HepG2 (cell line): Measurements from ENCODE around the gene SCGB3A1. TPM values are rescaled to one million over a fixed set of nuclear protein-coding genes. Genes with fewer than 3 reads are reported as not detected.

ENCODE experiments used
- ATAC-seq: fragments of 200-7000 bp; cut with Tn5 transposase; 3 replicates; pipeline ENCODE4 v1.9.1; 2020; ENCODE audit warnings: mild to moderate bottlenecking, moderate library complexity
- BruUV-seq: library from RNA; stranded (reverse); fragments of 400-500 nt; replicated peaks from 2 replicates; lab custom pipeline; 2021; lab: Mats Ljungman, UMichigan
- CTCF ChIA-PET: fragments of 300-600 bp; formaldehyde crosslinking; extraction: SDS; loops from one replicate; lab custom pipeline; 2021; ENCODE audit warnings: low total read pairs, inconsistent platforms, low intra/inter-chr PET ratio; lab: Yijun Ruan, JAX
- POLR2A ChIA-PET: fragments of 350-600 bp; sonication (Branson Sonifier 250); formaldehyde crosslinking; loops from one replicate; lab custom pipeline; 2020; ENCODE audit warnings: antibody characterized with exemption, inconsistent platforms; lab: Yijun Ruan, JAX
- DNase-seq: peaks from one replicate; pipeline ENCODE4 v3.0.0-alpha.2; 2015; ENCODE audit warnings: low spot score
- FAIRE-seq: peaks from 3 replicates; lab custom pipeline; 2011; peaks lifted over from hg19 to GRCh38; lab: Jason Lieb, UNC
- H2AFZ ChIP-seq: one replicate; pipeline ENCODE4 v1.6.1; 2011; ENCODE audit warnings: low read length, inconsistent platforms
- H3K27ac ChIP-seq: fragments of 300-600 bp; 3 replicates; pipeline ENCODE4 v1.8.0; 2011; ENCODE audit warnings: mixed run types, mild to moderate bottlenecking, mixed read lengths, low read length, inconsistent platforms; ENCODE audit not compliant: insufficient read depth; ENCODE audit errors: extremely low read length
- H3K27me3 ChIP-seq, 2 experiments: fragments of 200-600 bp in 1 of 2; 2 replicates in 1 of 2; 3 replicates in 1 of 2; pipeline versions ENCODE4 v1.6.0 to v1.8.0; 2011; ENCODE audit warnings: low read length in 2 of 2, mild to moderate bottlenecking in 2 of 2, moderate library complexity in 2 of 2, inconsistent platforms in 1 of 2; ENCODE audit not compliant: insufficient read depth in 2 of 2, control insufficient read depth in 1 of 2
- H3K36me3 ChIP-seq, 2 experiments: fragments of 200-600 bp in 1 of 2; replicated peaks in 1 of 2; 2 replicates in 1 of 2; 3 replicates in 1 of 2; pipeline versions ENCODE4 v1.5.1 to v1.8.0; 2011; ENCODE audit warnings: low read length in 2 of 2, inconsistent platforms in 1 of 2; ENCODE audit not compliant: insufficient read depth in 2 of 2, control insufficient read depth in 1 of 2
- H3K4me1 ChIP-seq: 2 replicates; pipeline ENCODE4 v1.5.1; 2012; ENCODE audit warnings: low read length, inconsistent platforms; ENCODE audit not compliant: insufficient read depth
- H3K4me2 ChIP-seq: 2 replicates; pipeline ENCODE4 v1.6.0; 2011; ENCODE audit warnings: low read depth, low read length, inconsistent platforms
- H3K4me3 ChIP-seq, 3 experiments: fragments of 200-600 bp in 1 of 3; sonication (generic), shearing (Covaris generic) in 1 of 3; replicated peaks in 1 of 3; 2 replicates each; pipeline ENCODE4 v1.5.1; 2011 to 2016; ENCODE audit warnings: low read length in 3 of 3, inconsistent platforms in 2 of 3, low read depth in 2 of 3, mild to moderate bottlenecking in 2 of 3, control low read depth in 1 of 3, mixed read lengths in 1 of 3; ENCODE audit not compliant: insufficient read depth in 1 of 3
- H3K79me2 ChIP-seq: one replicate; pipeline ENCODE4 v1.6.1; 2011; ENCODE audit warnings: low read length, inconsistent platforms; ENCODE audit not compliant: insufficient read depth
- H3K9ac ChIP-seq: 2 replicates; pipeline ENCODE4 v1.6.0; 2011; ENCODE audit warnings: mild to moderate bottlenecking, low read depth, low read length, inconsistent platforms; ENCODE audit not compliant: insufficient read depth
- H3K9me3 ChIP-seq: 2 replicates; pipeline ENCODE4 v1.5.1; 2012; ENCODE audit warnings: mild to moderate bottlenecking, low read length
- H4K20me1 ChIP-seq: 2 replicates; pipeline ENCODE4 v1.6.0; 2011; ENCODE audit warnings: inconsistent platforms, mild to moderate bottlenecking, low read length, moderate library complexity; ENCODE audit not compliant: insufficient read depth
- CENPX ChIP-seq: sonication (generic); formaldehyde crosslinking; IDR thresholded peaks from 2 replicates; pipeline ENCODE4 v1.9.0; 2021; ENCODE audit warnings: mild to moderate bottlenecking, missing genetic modification reagents, moderate library complexity
- CHD4 ChIP-seq: fragments of 200-600 bp; sonication (generic); IDR thresholded peaks from 2 replicates; pipeline ENCODE4 v1.7.0; 2017; ENCODE audit warnings: mild to moderate bottlenecking, low read length, borderline replicate concordance
- E2F5 ChIP-seq: sonication (generic); formaldehyde crosslinking; conservative IDR thresholded peaks from 2 replicates; pipeline ENCODE4 v1.4.0; 2020; ENCODE audit warnings: missing genetic modification reagents
- ISX ChIP-seq: sonication (generic); formaldehyde crosslinking; conservative IDR thresholded peaks from 2 replicates; pipeline ENCODE4 v1.5.0; 2020; ENCODE audit warnings: missing genetic modification reagents
- JARID2 ChIP-seq: sonication (generic); formaldehyde crosslinking; IDR thresholded peaks from 2 replicates; pipeline ENCODE4 v1.8.1; 2023; ENCODE audit warnings: missing genetic modification reagents, inconsistent platforms; ENCODE audit not compliant: insufficient replicate concordance
- PRPF4 ChIP-seq: fragments of 200-400 bp; formaldehyde crosslinking; IDR thresholded peaks from 2 replicates; pipeline ENCODE4 v1.6.1; 2016; ENCODE audit warnings: low read length, low read depth; ENCODE audit not compliant: poor library complexity, severe bottlenecking
- TEF ChIP-seq: sonication (generic); formaldehyde crosslinking; IDR thresholded peaks from 2 replicates; pipeline ENCODE4 v1.5.0; 2020; ENCODE audit warnings: missing genetic modification reagents
- ZBTB33 ChIP-seq: sonication (generic); formaldehyde crosslinking; IDR thresholded peaks from 2 replicates; pipeline ENCODE4 v1.4.0; 2020; ENCODE audit warnings: missing genetic modification reagents
- ZMYM2 ChIP-seq: sonication (generic); formaldehyde crosslinking; IDR thresholded peaks from 2 replicates; pipeline ENCODE4 v1.8.0; 2022; ENCODE audit warnings: mild to moderate bottlenecking, missing genetic modification reagents
- ZNF205 ChIP-seq: IDR thresholded peaks from 2 replicates; pipeline ENCODE4 v1.6.1; 2018; ENCODE audit warnings: missing biosample characterization, missing genetic modification reagents
- ZNF407 ChIP-seq: sonication (generic); formaldehyde crosslinking; IDR thresholded peaks from one replicate; pipeline ENCODE4 v1.5.1; 2020; ENCODE audit warnings: mild to moderate bottlenecking, missing genetic modification reagents; ENCODE audit errors: not compliant biosample characterization
- ZNF496 ChIP-seq: sonication (generic); formaldehyde crosslinking; IDR thresholded peaks from 2 replicates; pipeline ENCODE4 v1.8.1; 2023; ENCODE audit warnings: mild to moderate bottlenecking, moderate library complexity, missing genetic modification reagents; ENCODE audit not compliant: insufficient replicate concordance
- ZNF777 ChIP-seq: sonication (generic); formaldehyde crosslinking; IDR thresholded peaks from 2 replicates; pipeline ENCODE4 v1.4.0; 2020; ENCODE audit warnings: missing genetic modification reagents
- WGBS: methylation state at CpG from one replicate; pipeline ENCODE4 v1.1.6; 2017; ENCODE audit warnings: low lambda C conversion rate; 5-methylcytosine and 5-hydroxymethylcytosine counted together
- in situ Hi-C: cut with HindIII; loops from 2 replicates; pipeline ENCODE4 v1.10.0; 2017; ENCODE audit warnings: low pct_unique_long_range_greater_than_20kb; ENCODE audit not compliant: extremely low pct_ligation_motif_present
- intact Hi-C: fragments of 100-400 bp; cut with micrococcal nuclease; formaldehyde crosslinking; loops from one replicate; pipeline ENCODE4 v1.10.0; 2022; ENCODE audit not compliant: unreplicated experiment
- polyA plus RNA-seq, 8 experiments: library from polyadenylated mRNA; depleted of rRNA in 3 of 8; stranded (reverse) in 7 of 8; unstranded in 1 of 8; fragments of >200 nt; fragmentation: Illumina TruSeq in 4 of 8; extraction: Trizol in 4 of 8; gene quantifications; 2 replicates each; pipeline versions ENCODE4 v1.2.1 to v1.2.3, GENCODE V29; 2011 to 2016; ENCODE audit warnings: low read depth in 4 of 8, missing spikeins in 1 of 8, mixed read lengths in 1 of 8; ENCODE audit not compliant: insufficient read depth in 1 of 8
- total RNA-seq, 5 experiments: library from RNA; depleted of rRNA; stranded (reverse); fragments of >200 nt; fragmentation: Illumina TruSeq; extraction: Trizol; gene quantifications; 2 replicates each; pipeline ENCODE4 v1.2.3, GENCODE V29; 2016; ENCODE audit warnings: low read depth in 1 of 5

SCGB3A1 gene
- total and polyA plus RNA-seq, 2 of the 13 experiments (the other 11 are each of a cell fraction or from before 2014, with no cell fraction given), result not detected

- peaks cover 10 to 46% of the 10 kb centered on the region in 2 experiments; a peak in 4 of 5 replicates for H3K27me3 ChIP-seq
- no TSS peak for BruUV-seq
- ATAC-seq (no peak), DNase-seq (no peak), FAIRE-seq (no peak)
- H3K36me3 ChIP-seq, result no peaks in the 10 kb centered on the region
- no peak overlapping the region for H3K27ac ChIP-seq
- no peak overlapping the region for H3K4me3 ChIP-seq
- H2AFZ ChIP-seq, result no peak overlapping the region
- in situ Hi-C loops, result no loop called here
- H3K9ac ChIP-seq, result no peak overlapping the region
- H3K9me3 ChIP-seq, result no peaks in the 10 kb centered on the region
- no peak overlapping the region for H3K4me2 ChIP-seq
- no peaks in the 10 kb centered on the region for H3K4me1 ChIP-seq
- POLR2A ChIA-PET, result no interaction called here
- intact Hi-C loops, result no loop called here
- CTCF ChIA-PET, result no interaction called here
- 46% methylated on average over 5 of the region's 19 CpGs for whole genome bisulfite sequencing
- no peaks in the 10 kb centered on the region; the same call in 1 of the 2 replicates for H4K20me1 ChIP-seq
- H3K79me2 ChIP-seq, result no peaks in the 10 kb centered on the region
- no peak for TF ChIP-seq CENPX (CRISPR knock-in tag)
- TF ChIP-seq JARID2 (CRISPR knock-in tag), result no peak
- TF ChIP-seq ISX, result no peak
- TF ChIP-seq E2F5 (CRISPR knock-in tag), result no peak
- TF ChIP-seq PRPF4, result no peak
- no peak for TF ChIP-seq ZNF407 (CRISPR knock-in tag)
- no peak for TF ChIP-seq ZNF777 (CRISPR knock-in tag)
- TF ChIP-seq ZNF205 (CRISPR knock-in tag), result no peak
- TF ChIP-seq ZMYM2, result no peak
- TF ChIP-seq CHD4, result no peak
- TF ChIP-seq ZNF496 (CRISPR knock-in tag), result no peak
- no peak for TF ChIP-seq TEF
- TF ChIP-seq ZBTB33 (CRISPR knock-in tag), result no peak
These were observed 11.8 kb upstream of the SCGB3A1 start for GRCh38 chr5:180603076-180603594.
